H9 (cell line): ENCODE measurements around the gene ESRRB. TPM values are rescaled to one million over a fixed set of nuclear protein-coding genes. Genes with fewer than 3 reads are reported as not detected.

Experiments
- DNase-seq: peaks from one replicate; pipeline ENCODE4 v3.0.0-alpha.2; 2017
- H2AFZ ChIP-seq: one replicate; pipeline ENCODE4 v1.6.1; 2013; ENCODE audit warnings: mild to moderate bottlenecking, low read length, control low read depth, moderate library complexity
- H2AK5ac ChIP-seq: 2 replicates; pipeline ENCODE4 v1.6.1; 2013; ENCODE audit warnings: low read length, control low read depth, mixed read lengths; ENCODE audit not compliant: insufficient read length
- H2BK120ac ChIP-seq: one replicate; pipeline ENCODE4 v1.6.1; 2013; ENCODE audit warnings: low read depth, mild to moderate bottlenecking, low read length, control low read depth, inconsistent platforms; ENCODE audit not compliant: poor library complexity, severe bottlenecking
- H2BK12ac ChIP-seq: 2 replicates; pipeline ENCODE4 v1.6.1; 2013; ENCODE audit warnings: low read length, control low read depth, mixed read lengths, low read depth; ENCODE audit not compliant: insufficient read length
- H2BK15ac ChIP-seq: 2 replicates; pipeline ENCODE4 v1.6.1; 2013; ENCODE audit warnings: low read depth, low read length, control low read depth
- H2BK20ac ChIP-seq: one replicate; pipeline ENCODE4 v1.6.1; 2013; ENCODE audit warnings: low read depth, mild to moderate bottlenecking, low read length, control low read depth, inconsistent platforms; ENCODE audit not compliant: poor library complexity, severe bottlenecking
- H2BK5ac ChIP-seq: 2 replicates; pipeline ENCODE4 v1.6.1; 2013; ENCODE audit warnings: low read length, control low read depth, mixed read lengths; ENCODE audit not compliant: insufficient read length
- H3K14ac ChIP-seq: 2 replicates; pipeline ENCODE4 v1.6.1; 2013; ENCODE audit warnings: low read length, control low read depth; ENCODE audit not compliant: insufficient read depth
- H3K18ac ChIP-seq: 2 replicates; pipeline ENCODE4 v1.6.1; 2013; ENCODE audit warnings: low read depth, mild to moderate bottlenecking, mixed read lengths, low read length, control low read depth; ENCODE audit not compliant: insufficient read length
- H3K23ac ChIP-seq: 2 replicates; pipeline ENCODE4 v1.6.1; 2013; ENCODE audit warnings: low read length, control low read depth, mixed read lengths, low read depth; ENCODE audit not compliant: insufficient read length
- H3K23me2 ChIP-seq: 2 replicates; pipeline ENCODE4 v1.6.1; 2013; ENCODE audit warnings: low read depth, mild to moderate bottlenecking, mixed read lengths, low read length, control low read depth; ENCODE audit not compliant: insufficient read length, poor library complexity, severe bottlenecking
- H3K27ac ChIP-seq: 2 replicates; pipeline ENCODE4 v1.5.1; 2013; ENCODE audit warnings: low read length, control low read depth, mixed read lengths, low read depth; ENCODE audit not compliant: insufficient read length
- H3K27me3 ChIP-seq: 2 replicates; pipeline ENCODE4 v1.6.1; 2013; ENCODE audit warnings: low read length, control low read depth, inconsistent platforms; ENCODE audit not compliant: insufficient read depth
- H3K4ac ChIP-seq: 2 replicates; pipeline ENCODE4 v1.6.1; 2013; ENCODE audit warnings: low read depth, mild to moderate bottlenecking, control low read depth, inconsistent platforms, low read length, moderate library complexity
- H3K4me1 ChIP-seq: 2 replicates; pipeline ENCODE4 v1.6.1; 2013; ENCODE audit warnings: low read length, control low read depth, inconsistent platforms; ENCODE audit not compliant: insufficient read depth
- H3K4me2 ChIP-seq: 2 replicates; pipeline ENCODE4 v1.6.1; 2013; ENCODE audit warnings: low read length, control low read depth, mixed read lengths; ENCODE audit not compliant: insufficient read length, insufficient read depth
- H3K56ac ChIP-seq: 2 replicates; pipeline ENCODE4 v1.6.1; 2013; ENCODE audit warnings: low read depth, mild to moderate bottlenecking, mixed read lengths, low read length, control low read depth; ENCODE audit not compliant: insufficient read length
- H3K79me1 ChIP-seq: 2 replicates; pipeline ENCODE4 v1.6.1; 2013; ENCODE audit warnings: low read depth, mild to moderate bottlenecking, moderate library complexity, low read length, control low read depth, inconsistent platforms; ENCODE audit not compliant: insufficient read depth, poor library complexity, severe bottlenecking
- H3K79me2 ChIP-seq: 2 replicates; pipeline ENCODE4 v1.6.1; 2013; ENCODE audit warnings: low read length, control low read depth, inconsistent platforms; ENCODE audit not compliant: insufficient read depth
- H3K9ac ChIP-seq: 2 replicates; pipeline ENCODE4 v1.6.1; 2013; ENCODE audit warnings: low read length, control low read depth, mixed read lengths; ENCODE audit not compliant: insufficient read length; ENCODE audit errors: extremely low read depth
- H3K9me3 ChIP-seq: one replicate; pipeline ENCODE4 v1.6.1; 2013; ENCODE audit warnings: low read depth, low read length, inconsistent platforms; ENCODE audit not compliant: control insufficient read depth
- H3T11ph ChIP-seq: one replicate; pipeline ENCODE4 v1.6.1; 2013; ENCODE audit warnings: mild to moderate bottlenecking, low read length, control low read depth, inconsistent platforms
- H4K20me1 ChIP-seq: one replicate; pipeline ENCODE4 v1.6.1; 2013; ENCODE audit not compliant: control insufficient read depth, insufficient read length, insufficient read depth
- H4K5ac ChIP-seq: 2 replicates; pipeline ENCODE4 v1.6.1; 2013; ENCODE audit warnings: low read depth, mild to moderate bottlenecking, mixed read lengths, low read length, control low read depth; ENCODE audit not compliant: insufficient read length
- H4K8ac ChIP-seq: replicated peaks from 2 replicates; pipeline ENCODE4 v1.6.1; 2013; ENCODE audit warnings: low read length, control low read depth, mixed read lengths, low read depth; ENCODE audit not compliant: insufficient read length
- H4K91ac ChIP-seq: 2 replicates; pipeline ENCODE4 v1.6.1; 2013; ENCODE audit warnings: low read depth, mild to moderate bottlenecking, moderate library complexity, mixed read lengths, low read length, control low read depth; ENCODE audit not compliant: insufficient read length
- H3K27ac Mint-ChIP-seq, 3 experiments: 2 replicates in 2 of 3; 3 replicates in 1 of 3; pipeline ENCODE4 v1.8.0; 2020 to 2021; ENCODE audit warnings: mixed read lengths in 3 of 3, mild to moderate bottlenecking in 1 of 3, moderate library complexity in 1 of 3
- H3K27me3 Mint-ChIP-seq: 2 replicates; pipeline ENCODE4 v1.8.0; 2021; ENCODE audit warnings: low read depth, mild to moderate bottlenecking, moderate library complexity, mixed read lengths
- H3K36me3 Mint-ChIP-seq, 3 experiments: 2 replicates in 2 of 3; 3 replicates in 1 of 3; pipeline ENCODE4 v1.8.0; 2020 to 2021; ENCODE audit warnings: low read depth in 3 of 3, mixed read lengths in 3 of 3; ENCODE audit not compliant: insufficient read depth in 1 of 3
- H3K4me1 Mint-ChIP-seq, 2 experiments: 2 replicates each; pipeline ENCODE4 v1.8.0; 2020; ENCODE audit warnings: mixed read lengths in 2 of 2
- H3K4me3 Mint-ChIP-seq, 2 experiments: 2 replicates in 1 of 2; 3 replicates in 1 of 2; pipeline ENCODE4 v1.8.0; 2020 to 2021; ENCODE audit warnings: mild to moderate bottlenecking in 2 of 2, mixed read lengths in 2 of 2, moderate library complexity in 1 of 2
- H3K9me3 Mint-ChIP-seq, 2 experiments: 2 replicates in 1 of 2; 3 replicates in 1 of 2; pipeline ENCODE4 v1.8.0; 2020; ENCODE audit warnings: mild to moderate bottlenecking in 2 of 2, mixed read lengths in 2 of 2, moderate library complexity in 1 of 2
- WGBS: extraction: QIAGEN DNeasy Blood & Tissue Kit; methylation state at CpG from one replicate; pipeline ENCODE4 v1.1.7; 2013; ENCODE audit warnings: missing lambda C conversion rate, low lambda C conversion rate, mixed read lengths; ENCODE audit not compliant: insufficient read length; ENCODE audit errors: extremely low coverage; 5-methylcytosine and 5-hydroxymethylcytosine counted together
- total RNA-seq: library from RNA; stranded (reverse); gene quantifications from 2 replicates; pipeline ENCODE4 v1.2.1, GENCODE V29; 2021
- TF ChIP-seq, protein P1 (sequence below): fragments of 200-600 bp; sonication (generic); conservative IDR thresholded peaks from 3 replicates; pipeline ENCODE4 v1.8.0; 2021; ENCODE audit warnings: antibody characterized with exemption, mild to moderate bottlenecking

ESRRB gene
- total RNA-seq, 1 experiment from 2014 or later: 0.11 TPM

DNA sequence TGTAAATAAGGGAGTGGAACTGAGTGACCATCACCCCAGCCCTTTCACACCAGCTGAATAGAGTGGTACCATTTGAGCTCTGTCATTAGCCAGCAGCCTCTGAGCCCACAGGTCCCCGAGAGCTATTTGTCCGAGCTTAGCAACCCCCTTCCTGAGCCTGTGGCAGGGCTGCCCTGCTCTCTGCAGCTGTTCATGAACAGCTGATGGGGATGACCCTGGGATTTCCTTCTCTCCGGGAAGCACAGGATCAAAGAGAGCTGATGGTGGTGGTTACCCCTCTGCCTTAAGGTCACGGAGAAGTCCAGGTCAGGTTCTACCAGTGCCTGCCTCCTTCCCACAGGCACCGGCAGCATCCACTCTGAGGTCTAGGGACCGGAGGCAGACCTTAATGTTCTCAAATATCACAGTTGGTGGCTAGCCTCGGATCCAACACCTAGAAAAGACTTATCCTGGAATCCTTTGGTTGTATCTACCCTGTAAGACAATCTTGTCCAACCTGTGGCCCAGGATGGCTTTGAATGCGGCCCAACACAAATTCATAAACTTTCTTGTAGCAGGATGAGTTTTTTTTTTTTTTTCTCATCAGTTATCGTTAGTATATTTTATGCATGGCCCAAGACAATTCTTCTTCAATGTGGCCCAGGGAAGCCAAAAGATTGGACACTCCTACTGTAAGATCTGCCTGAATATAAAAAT lies 81.1 kb downstream of the ESRRB start:
- Histone ChIP-seq H3K79me2 (no peaks in the 10 kb centered on the region), H2BK120ac (no peak overlapping the region), H3K18ac (no peak overlapping the region), H3K4ac (no peak overlapping the region), H3K14ac (no peak overlapping the region), H3K56ac (no peak overlapping the region), H3K4me2 (no peak overlapping the region), H4K20me1 (no peaks in the 10 kb centered on the region), H3K27ac (no peak overlapping the region), H3K9ac (no peak overlapping the region), H3K4me1 (no peaks in the 10 kb centered on the region), H3K23ac (no peak overlapping the region), H3K23me2 (no peaks in the 10 kb centered on the region), H4K8ac (no peak overlapping the region), H2AK5ac (no peak overlapping the region), H2AFZ (no peak overlapping the region), H2BK20ac (no peak overlapping the region), H4K5ac (no peak overlapping the region), H2BK15ac (no peak overlapping the region), H3K79me1 (no peaks in the 10 kb centered on the region), H2BK12ac (no peak overlapping the region), H3K27me3 (no peaks in the 10 kb centered on the region), H3K9me3 (no peaks in the 10 kb centered on the region), H2BK5ac (no peak overlapping the region), H4K91ac (no peak overlapping the region), H3T11ph (no peak overlapping the region)
- Mint-ChIP-seq H3K9me3 (no peaks in the 10 kb centered on the region), H3K4me1 (peaks cover 6 to 16% of the 10 kb centered on the region in 2 experiments), H3K27me3 (no peaks in the 10 kb centered on the region; the same call in 1 of the 2 replicates), H3K4me3 (no peak overlapping the region), H3K36me3 (no peaks in the 10 kb centered on the region), H3K27ac (no peak overlapping the region)
- no CpG with 5 or more reads among the region's 9 CpGs for WGBS
- TF ChIP-seq, protein P1, sequence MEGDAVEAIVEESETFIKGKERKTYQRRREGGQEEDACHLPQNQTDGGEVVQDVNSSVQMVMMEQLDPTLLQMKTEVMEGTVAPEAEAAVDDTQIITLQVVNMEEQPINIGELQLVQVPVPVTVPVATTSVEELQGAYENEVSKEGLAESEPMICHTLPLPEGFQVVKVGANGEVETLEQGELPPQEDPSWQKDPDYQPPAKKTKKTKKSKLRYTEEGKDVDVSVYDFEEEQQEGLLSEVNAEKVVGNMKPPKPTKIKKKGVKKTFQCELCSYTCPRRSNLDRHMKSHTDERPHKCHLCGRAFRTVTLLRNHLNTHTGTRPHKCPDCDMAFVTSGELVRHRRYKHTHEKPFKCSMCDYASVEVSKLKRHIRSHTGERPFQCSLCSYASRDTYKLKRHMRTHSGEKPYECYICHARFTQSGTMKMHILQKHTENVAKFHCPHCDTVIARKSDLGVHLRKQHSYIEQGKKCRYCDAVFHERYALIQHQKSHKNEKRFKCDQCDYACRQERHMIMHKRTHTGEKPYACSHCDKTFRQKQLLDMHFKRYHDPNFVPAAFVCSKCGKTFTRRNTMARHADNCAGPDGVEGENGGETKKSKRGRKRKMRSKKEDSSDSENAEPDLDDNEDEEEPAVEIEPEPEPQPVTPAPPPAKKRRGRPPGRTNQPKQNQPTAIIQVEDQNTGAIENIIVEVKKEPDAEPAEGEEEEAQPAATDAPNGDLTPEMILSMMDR: no peak
- no peak for DNase-seq
